Kidney (tissue), 14 donors: Measurements from ENCODE around the gene CCNK. TPM values are rescaled to one million over a fixed set of nuclear protein-coding genes. Genes with fewer than 3 reads are reported as not detected.
A peak's percentile ranks its signal among the peaks of the same experiment; 100 is the strongest.

Experiments
- DNase-seq, 5 donors: peaks; one replicate each; pipeline ENCODE4 v3.0.0-alpha.2; 2013 to 2020
- FAIRE-seq: peaks from 2 replicates; lab custom pipeline; 2012; peaks lifted over from hg19 to GRCh38; lab: Jason Lieb, UNC
- H3K27ac ChIP-seq, 2 donors: one replicate each; pipeline ENCODE4 v1.7.0; 2013; ENCODE audit warnings: low read depth in 2 of 2, low read length in 2 of 2, inconsistent platforms in 1 of 2
- H3K27me3 ChIP-seq: one replicate; pipeline ENCODE4 v1.7.1; 2013; ENCODE audit warnings: low read length, inconsistent platforms; ENCODE audit not compliant: control insufficient read depth, insufficient read depth
- H3K36me3 ChIP-seq, 3 donors: one replicate each; pipeline versions ENCODE4 v1.7.0 to v1.7.1; 2013; ENCODE audit warnings: low read length in 3 of 3, control low read depth in 1 of 3, inconsistent platforms in 1 of 3; ENCODE audit not compliant: insufficient read depth in 3 of 3, control insufficient read depth in 2 of 3
- H3K4me1 ChIP-seq, 3 donors: one replicate each; pipeline versions ENCODE4 v1.7.0 to v1.7.1; 2013; ENCODE audit warnings: low read length in 3 of 3, inconsistent platforms in 1 of 3, low read depth in 1 of 3; ENCODE audit not compliant: control insufficient read depth in 2 of 3, insufficient read depth in 2 of 3
- H3K4me3 ChIP-seq, 3 donors: one replicate each; pipeline versions ENCODE4 v1.7.0 to v1.8.1; 2013; ENCODE audit warnings: low read length in 3 of 3, control low read depth in 1 of 3, inconsistent platforms in 1 of 3
- H3K9ac ChIP-seq, 3 donors: one replicate each; pipeline versions ENCODE4 v1.7.0 to v1.7.1; 2013; ENCODE audit warnings: low read length in 3 of 3, control low read depth in 1 of 3, inconsistent platforms in 1 of 3
- H3K9me3 ChIP-seq, 3 donors: one replicate each; pipeline versions ENCODE4 v1.7.0 to v1.7.1; 2013; ENCODE audit warnings: low read length in 3 of 3, control low read depth in 1 of 3, inconsistent platforms in 1 of 3; ENCODE audit not compliant: control insufficient read depth in 2 of 3, insufficient read depth in 1 of 3
- CTCF ChIP-seq: IDR thresholded peaks from 3 replicates; pipeline ENCODE4 v1.5.1; 2012; ENCODE audit warnings: mild to moderate bottlenecking, moderate library complexity, borderline replicate concordance; ENCODE audit not compliant: insufficient read depth; ENCODE audit errors: extremely low read depth
- intact Hi-C: fragments of 100-400 bp; cut with DNase I; formaldehyde crosslinking; loops from one replicate; pipeline ENCODE4 v1.11.1; 2022
- polyA plus RNA-seq: library from polyadenylated mRNA; stranded (reverse); fragments of 350-450 nt; fragmentation: Illumina TruSeq; extraction: RNeasy Lipid Tissue Mini Kit (QIAGEN cat#74804); gene quantifications from one replicate; pipeline ENCODE4 v1.2.3, GENCODE V29; 2014; ENCODE audit warnings: low read depth, low replicate concordance; ENCODE audit not compliant: insufficient read depth
- total RNA-seq: library from RNA; stranded (reverse); fragmentation: NEBNext Ultra II Directional; extraction: Animal tissue kit (Norgen Biotek cat#: 25700); gene quantifications from one replicate; pipeline ENCODE4 v1.2.1, GENCODE V29; 2021
- donor health status: control.
- donor health status: control.
- donor health status: control.
- donor health status: control.
- donor health status: control.
- donor health status: DM: yes; HTN: yes; CAD: no.
- donor health status: Normal renal cell carcinoma (clear cell type).

Gene CCNK
- total and polyA plus RNA-seq, 2 donors from 2014 or later, result 12.8 to 40.6 TPM

GRCh38 chr14:99503848-99504453 is 22.7 kb downstream of the CCNK start:
- DNase-seq (peak in 1 of 5 donors; percentile 46), FAIRE-seq (no peak)
- intact Hi-C loops, result no loop called here
- TF ChIP-seq CTCF, result no peak
- peaks cover 8 to 60% (median 44%) of the 10 kb centered on the region in 3 donors for H3K36me3 ChIP-seq
- H3K27ac ChIP-seq, result no peak overlapping the region
- H3K9ac ChIP-seq, result no peak overlapping the region
- no peaks in the 10 kb centered on the region for H3K27me3 ChIP-seq
- H3K9me3 ChIP-seq, result no peaks in the 10 kb centered on the region
- no peak overlapping the region for H3K4me3 ChIP-seq
- H3K4me1 ChIP-seq, result no peaks in the 10 kb centered on the region

- Histone ChIP-seq H3K36me3 (peaks cover 10 to 59% (median 49%) of the 10 kb centered on the region in 3 donors), H3K9me3 (no peaks in the 10 kb centered on the region), H3K27me3 (no peaks in the 10 kb centered on the region), H3K9ac (no peak overlapping the region), H3K4me3 (no peak overlapping the region), H3K27ac (no peak overlapping the region), H3K4me1 (no peaks in the 10 kb centered on the region)
- DNase-seq (no peak), FAIRE-seq (no peak)
- intact Hi-C loops, result no loop called here
- no peak for TF ChIP-seq CTCF
Observed at GRCh38 chr14:99505089-99505488, 23.9 kb downstream of the CCNK start.

- FAIRE-seq, result no peak
- no peak overlapping the region for H3K27ac ChIP-seq
- peaks cover 10 to 50% (median 45%) of the 10 kb centered on the region in 3 donors for H3K36me3 ChIP-seq
- no peaks in the 10 kb centered on the region for H3K4me1 ChIP-seq
- no peaks in the 10 kb centered on the region for H3K9me3 ChIP-seq
- intact Hi-C loops, result no loop called here
- H3K27me3 ChIP-seq, result no peaks in the 10 kb centered on the region
- no peak overlapping the region for H3K9ac ChIP-seq
- no peak for TF ChIP-seq CTCF
- no peak for DNase-seq
- no peak overlapping the region for H3K4me3 ChIP-seq
Observed at GRCh38 chr14:99506276-99506675, 25.1 kb downstream of the CCNK start.
